Dermis lymphatic vessel endothelial cell (primary cell): ENCODE measurements around the gene SEMA4G. TPM values are rescaled to one million over a fixed set of nuclear protein-coding genes. Genes with fewer than 3 reads are reported as not detected.

Source experiments
- total RNA-seq: library from RNA; depleted of rRNA; stranded (reverse); fragments of >200 nt; gene quantifications from 2 replicates; pipeline ENCODE4 v1.2.1, GENCODE V29; 2014

SEMA4G gene, protein sequence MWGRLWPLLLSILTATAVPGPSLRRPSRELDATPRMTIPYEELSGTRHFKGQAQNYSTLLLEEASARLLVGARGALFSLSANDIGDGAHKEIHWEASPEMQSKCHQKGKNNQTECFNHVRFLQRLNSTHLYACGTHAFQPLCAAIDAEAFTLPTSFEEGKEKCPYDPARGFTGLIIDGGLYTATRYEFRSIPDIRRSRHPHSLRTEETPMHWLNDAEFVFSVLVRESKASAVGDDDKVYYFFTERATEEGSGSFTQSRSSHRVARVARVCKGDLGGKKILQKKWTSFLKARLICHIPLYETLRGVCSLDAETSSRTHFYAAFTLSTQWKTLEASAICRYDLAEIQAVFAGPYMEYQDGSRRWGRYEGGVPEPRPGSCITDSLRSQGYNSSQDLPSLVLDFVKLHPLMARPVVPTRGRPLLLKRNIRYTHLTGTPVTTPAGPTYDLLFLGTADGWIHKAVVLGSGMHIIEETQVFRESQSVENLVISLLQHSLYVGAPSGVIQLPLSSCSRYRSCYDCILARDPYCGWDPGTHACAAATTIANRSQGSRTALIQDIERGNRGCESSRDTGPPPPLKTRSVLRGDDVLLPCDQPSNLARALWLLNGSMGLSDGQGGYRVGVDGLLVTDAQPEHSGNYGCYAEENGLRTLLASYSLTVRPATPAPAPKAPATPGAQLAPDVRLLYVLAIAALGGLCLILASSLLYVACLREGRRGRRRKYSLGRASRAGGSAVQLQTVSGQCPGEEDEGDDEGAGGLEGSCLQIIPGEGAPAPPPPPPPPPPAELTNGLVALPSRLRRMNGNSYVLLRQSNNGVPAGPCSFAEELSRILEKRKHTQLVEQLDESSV
- total RNA-seq: 0.69 and 0.98 TPM in 2 replicates

GRCh38 chr10:100969187-100970075 lies at the start of gene SEMA4G:
Gene SEMA4G, plus strand, starts transcription at chr10:100969504. Its CDS starts 3,409 bp downstream, at chr10:100972913.

GRCh38 chr10:100986952-100987684 lies 17.8 kb downstream of the SEMA4G start, which contains the start of the genes MRPL43 and TWNK:
Gene MRPL43, minus strand, starts transcription at chr10:100987497. Its CDS starts 54 bp downstream, at chr10:100987443.
Gene TWNK, plus strand, starts transcription at chr10:100987543. Its CDS starts 668 bp downstream, at chr10:100988211.

GRCh38 chr10:100999742-101000126 lies 30.4 kb downstream of the SEMA4G start, which contains the start of gene LZTS2:
Gene LZTS2, plus strand, starts transcription at chr10:100999808. Its CDS starts 2,731 bp downstream, at chr10:101002539.

Other genes starting within 250 kb of the SEMA4G start
- not detected in 2 replicates for gene PAX2, start 223.9 kb upstream of the SEMA4G start, total RNA-seq
- gene SLF2, start 56.5 kb upstream of the SEMA4G start, total RNA-seq: 20.7 and 32.7 TPM in 2 replicates
- gene MRPL43, start 18.0 kb downstream of the SEMA4G start, total RNA-seq: 48.1 and 52.4 TPM in 2 replicates
- 3.7 and 6.3 TPM in 2 replicates for gene TWNK, start 18.0 kb downstream of the SEMA4G start, total RNA-seq
- 29.5 and 37.7 TPM in 2 replicates for gene LZTS2, start 30.3 kb downstream of the SEMA4G start, total RNA-seq
- 0.22 and 0.43 TPM in 2 replicates for gene PDZD7, start 61.6 kb downstream of the SEMA4G start, total RNA-seq
- gene SFXN3, start 61.7 kb downstream of the SEMA4G start, total RNA-seq: 49.0 and 56.1 TPM in 2 replicates
- 0.26 and 0.54 TPM in 2 replicates for gene KAZALD1, start 92.5 kb downstream of the SEMA4G start, total RNA-seq
- not detected in 2 replicates for gene TLX1, start 161.8 kb downstream of the SEMA4G start, total RNA-seq